GM10847 (cell line): ENCODE results near the gene LEP.

ENCODE experiments used
- POLR2A ChIP-seq: IDR thresholded peaks from 2 replicates; pipeline ENCODE4 v1.6.1; 2011; ENCODE audit not compliant: insufficient read length; ENCODE audit errors: extremely low read depth

Gene LEP

GRCh38 chr7:128274246-128274883 is 33.3 kb downstream of the LEP start:
- no peak for TF ChIP-seq POLR2A

DNA sequence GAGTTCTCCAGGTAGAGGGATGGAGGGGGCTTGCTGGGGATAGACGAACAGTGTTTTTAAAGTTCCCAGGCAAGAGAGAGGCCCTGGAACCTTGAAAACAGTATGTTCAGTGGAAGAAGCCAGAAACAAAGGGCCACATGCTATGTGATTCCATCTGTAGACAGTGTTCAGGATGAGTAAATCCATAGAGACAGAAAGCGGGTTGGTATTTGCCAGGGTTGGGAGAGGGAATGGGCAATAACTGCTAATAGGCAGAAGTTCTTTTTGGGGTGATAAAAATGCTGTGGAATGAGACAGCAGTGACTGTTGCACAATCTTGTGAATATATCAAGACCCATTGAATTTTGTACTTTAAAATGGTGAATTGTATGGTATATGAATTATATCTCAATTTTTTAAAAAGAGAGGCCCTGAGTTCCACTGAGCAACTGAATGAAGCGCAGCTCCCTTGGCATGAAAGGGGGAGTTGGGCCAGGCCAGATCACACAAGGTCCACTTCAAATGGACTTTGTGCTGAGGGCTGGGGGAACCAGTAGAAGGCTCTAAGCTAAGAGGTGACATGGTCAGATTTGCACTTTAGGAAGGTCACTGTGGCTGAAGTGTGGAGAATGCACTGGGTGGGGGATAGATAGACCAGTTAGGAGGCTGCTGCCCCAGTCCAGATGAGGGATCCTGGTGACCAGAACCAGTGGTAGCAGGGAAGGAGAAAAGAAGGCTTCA is 34.0 kb downstream of the LEP start:
- no peak for TF ChIP-seq POLR2A

DNA sequence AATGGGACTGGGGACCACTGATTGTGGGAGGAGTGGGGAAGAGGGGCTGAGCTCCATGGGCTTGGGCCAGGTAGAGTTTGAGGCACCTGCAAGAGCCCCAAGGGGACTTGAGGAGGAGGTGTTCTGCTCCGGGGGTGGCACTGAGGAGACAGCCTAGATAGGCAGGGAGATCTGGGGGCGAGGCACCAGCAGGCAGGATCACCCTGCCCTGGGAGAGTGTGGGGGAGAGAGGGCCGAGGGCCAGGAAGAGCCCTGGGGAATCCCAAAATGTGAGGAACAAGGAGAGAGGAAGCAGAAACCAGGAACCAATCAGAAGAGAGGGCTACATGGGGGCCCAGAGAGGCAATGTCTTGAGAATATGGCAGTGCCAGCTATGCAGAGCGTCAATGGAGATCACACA is 34.6 kb downstream of the LEP start:
- TF ChIP-seq POLR2A: no peak

DNA sequence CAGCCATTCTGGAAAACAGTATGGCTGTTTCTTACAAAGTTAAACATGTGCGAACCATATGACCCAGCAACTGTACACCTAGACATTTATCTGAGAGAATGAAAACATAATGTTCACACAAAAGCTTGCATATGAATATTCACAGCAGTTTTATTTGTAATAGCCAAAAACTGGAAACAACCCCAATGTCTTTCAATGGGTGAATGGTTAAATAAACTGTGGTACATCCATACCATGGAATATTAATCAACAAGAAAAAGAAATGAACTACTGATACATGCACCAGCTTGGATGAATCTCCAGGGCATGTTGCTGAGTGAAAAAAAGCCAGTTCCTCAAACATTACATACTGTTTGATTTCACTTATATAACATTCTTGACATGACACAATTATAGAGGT is 37.3 kb downstream of the LEP start:
- TF ChIP-seq POLR2A: no peak

- TF ChIP-seq POLR2A: no peak
Measured at GRCh38 chr7:128279124-128279713, 38.1 kb downstream of the LEP start.

DNA sequence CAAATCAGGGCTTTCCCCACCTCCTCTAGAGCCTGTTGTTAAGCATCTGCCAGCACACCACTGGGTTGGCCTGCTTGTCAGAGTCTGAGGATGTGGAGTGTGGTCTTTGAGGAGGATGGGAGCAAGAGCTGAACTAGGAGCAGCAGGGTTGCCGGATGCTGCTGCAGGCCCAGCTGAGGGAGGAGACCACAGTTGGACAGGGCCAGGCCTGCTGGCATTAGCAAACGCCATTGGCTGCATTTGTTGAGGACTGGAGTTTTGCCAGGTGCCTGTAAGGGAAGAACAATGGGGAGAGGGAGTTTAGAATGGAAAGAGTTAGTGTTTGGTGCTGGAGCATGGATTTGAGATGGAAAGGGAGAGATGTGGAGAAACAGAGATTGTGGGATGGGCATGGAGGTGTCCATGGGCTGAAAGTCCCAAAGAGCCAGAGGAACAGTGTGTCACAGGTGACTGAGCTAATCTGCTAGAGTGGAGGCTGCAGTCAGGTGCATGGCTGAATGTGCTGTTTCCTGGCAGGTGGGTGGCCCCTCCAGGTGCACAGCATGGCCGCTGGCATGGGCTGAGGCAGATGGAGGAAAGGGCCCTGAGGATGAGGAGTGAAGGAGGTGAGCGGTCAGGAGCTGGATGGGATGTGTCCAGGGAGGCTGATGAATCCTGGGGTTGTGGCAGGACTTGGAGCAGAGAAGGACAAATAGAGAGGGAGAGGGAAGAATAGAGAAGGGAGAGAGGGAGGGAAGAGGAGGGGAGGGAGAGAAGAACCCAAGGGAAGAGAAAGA is 40.7 kb downstream of the LEP start:
- no peak for TF ChIP-seq POLR2A

- TF ChIP-seq POLR2A: no peak
Measured at GRCh38 chr7:128284102-128284501, 43.0 kb downstream of the LEP start.

GRCh38 chr7:128287556-128287955 is 46.5 kb downstream of the LEP start:
- TF ChIP-seq POLR2A: no peak

- TF ChIP-seq POLR2A: no peak
Measured at GRCh38 chr7:128299109-128299607, 58.1 kb downstream of the LEP start.

GRCh38 chr7:128302139-128302538 is 61.1 kb downstream of the LEP start:
- no peak for TF ChIP-seq POLR2A

- no peak for TF ChIP-seq POLR2A
Measured at GRCh38 chr7:128303133-128303532, 62.1 kb downstream of the LEP start.

- no peak for TF ChIP-seq POLR2A
Measured at GRCh38 chr7:128303643-128304042, 62.6 kb downstream of the LEP start.

DNA sequence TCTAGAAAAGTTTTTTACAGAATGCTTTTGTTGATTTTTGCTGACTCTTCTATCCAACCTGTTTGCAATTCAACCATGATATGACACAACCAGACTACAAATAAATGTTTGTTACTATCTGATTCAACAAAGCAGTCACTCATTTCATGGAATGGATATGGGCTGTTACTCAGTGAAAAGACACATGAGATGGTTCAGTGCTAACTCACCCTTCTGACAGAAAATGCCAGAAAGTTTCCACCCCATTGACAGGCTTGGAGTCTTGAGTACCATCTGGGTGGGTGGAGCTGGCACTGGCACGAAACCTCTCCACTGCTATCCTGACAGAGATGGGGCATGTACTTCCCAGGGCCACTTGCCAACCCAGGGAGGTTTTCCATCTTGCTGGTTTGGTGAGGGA is 63.1 kb downstream of the LEP start:
- no peak for TF ChIP-seq POLR2A

- no peak for TF ChIP-seq POLR2A
Measured at GRCh38 chr7:128307061-128307460, 66.0 kb downstream of the LEP start.
